GM06990 (cell line): Measurements from ENCODE around the gene ADAMTSL1.

Experiments
- DNase-seq: peaks from one replicate; pipeline ENCODE4 v3.0.0-alpha.2; 2011; ENCODE audit not compliant: insufficient read length; ENCODE audit errors: extremely low read depth
- H3K27me3 ChIP-seq: replicated peaks from 2 replicates; pipeline ENCODE4 v1.6.0; 2011; ENCODE audit warnings: low read length; ENCODE audit not compliant: control insufficient read depth, insufficient read depth
- H3K36me3 ChIP-seq: 2 replicates; pipeline ENCODE4 v1.5.1; 2011; ENCODE audit warnings: low read length; ENCODE audit not compliant: control insufficient read depth, insufficient read depth
- H3K4me3 ChIP-seq: replicated peaks from 2 replicates; pipeline ENCODE4 v1.5.1; 2011; ENCODE audit warnings: low read depth, mild to moderate bottlenecking, control low read depth, low read length
- CTCF ChIP-seq: IDR thresholded peaks from 2 replicates; pipeline ENCODE4 v1.5.1; 2011; ENCODE audit warnings: low read length, control low read depth, mild to moderate bottlenecking, inconsistent platforms; ENCODE audit not compliant: insufficient read depth, poor library complexity, severe bottlenecking

ADAMTSL1 gene

DNA sequence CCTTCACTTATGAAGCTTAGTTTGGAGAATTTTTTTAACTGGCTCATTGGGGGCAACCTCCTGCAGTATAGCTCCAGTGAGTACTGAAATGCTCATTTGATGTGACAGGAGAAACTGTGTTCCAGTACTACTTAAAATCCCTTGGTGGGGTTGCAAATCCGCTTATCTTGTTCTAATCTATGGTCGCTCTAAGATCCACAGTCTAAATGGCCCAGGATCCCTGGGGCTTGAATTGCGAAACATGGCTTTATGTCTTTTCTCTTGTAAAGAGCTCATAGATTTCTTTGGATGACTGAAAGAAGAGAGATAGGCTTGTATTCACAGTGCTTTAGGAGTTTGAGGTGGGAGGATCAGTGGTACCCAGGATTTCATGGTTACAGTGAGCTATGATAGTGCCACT is 52.7 kb downstream of the ADAMTSL1 start:
- no peaks in the 10 kb centered on the region for H3K27me3 ChIP-seq
- H3K4me3 ChIP-seq: no peak overlapping the region
- H3K36me3 ChIP-seq: no peaks in the 10 kb centered on the region
- no peak for TF ChIP-seq CTCF
- DNase-seq: no peak

GRCh38 chr9:18531136-18532065 is 57.4 kb downstream of the ADAMTSL1 start:
- Histone ChIP-seq H3K27me3 (no peaks in the 10 kb centered on the region), H3K36me3 (no peaks in the 10 kb centered on the region), H3K4me3 (no peak overlapping the region)
- DNase-seq: no peak
- no peak for TF ChIP-seq CTCF

- H3K4me3 ChIP-seq: no peak overlapping the region
- H3K36me3 ChIP-seq: no peaks in the 10 kb centered on the region
- TF ChIP-seq CTCF: no peak
- DNase-seq: no peak
- H3K27me3 ChIP-seq: no peaks in the 10 kb centered on the region
These were observed 60.7 kb downstream of the ADAMTSL1 start for GRCh38 chr9:18534611-18535010.

DNA sequence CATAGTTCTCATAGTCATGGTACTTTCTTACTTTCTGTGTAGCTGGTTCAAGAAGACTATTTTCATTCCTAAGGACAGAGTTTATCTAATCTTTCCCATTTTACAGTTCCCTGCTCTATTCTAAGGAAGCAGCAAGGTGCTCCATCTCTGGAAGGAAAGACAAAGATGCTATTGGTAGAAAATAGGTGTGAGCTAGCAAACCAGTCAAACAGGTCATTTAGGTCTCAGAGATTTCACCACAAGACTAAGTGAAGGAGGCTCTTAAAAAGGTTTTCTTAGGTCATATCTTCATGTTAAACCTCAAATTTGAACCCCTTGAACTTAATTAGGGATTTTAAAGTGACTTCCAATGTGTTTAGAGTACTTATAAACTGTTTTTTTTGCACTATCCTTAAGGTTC is 62.6 kb downstream of the ADAMTSL1 start:
- no peaks in the 10 kb centered on the region for H3K27me3 ChIP-seq
- no peak for DNase-seq
- TF ChIP-seq CTCF: no peak
- H3K4me3 ChIP-seq: no peak overlapping the region
- no peaks in the 10 kb centered on the region for H3K36me3 ChIP-seq

DNA sequence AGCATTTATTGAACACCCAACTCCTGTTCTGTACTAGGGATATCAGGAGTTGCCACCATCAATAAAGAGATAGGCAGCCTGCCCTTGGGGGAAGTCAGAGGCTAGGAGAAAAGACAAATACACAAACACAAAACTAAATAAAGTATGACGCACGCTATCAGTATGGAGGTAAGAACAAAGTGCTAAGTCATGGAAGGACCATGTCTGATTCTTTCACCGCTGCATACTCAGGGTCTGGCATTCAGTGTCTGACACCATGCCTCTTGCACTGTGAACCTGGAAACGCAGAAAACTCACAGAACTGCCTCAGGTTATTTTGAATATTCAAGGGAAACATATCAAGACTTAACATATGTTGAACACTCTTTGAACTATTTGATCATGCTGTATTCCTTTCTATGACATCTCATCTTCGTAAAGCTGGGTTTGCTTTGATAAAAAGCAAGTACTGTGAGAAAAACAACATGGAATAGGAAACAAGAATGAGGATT is 65.3 kb downstream of the ADAMTSL1 start:
- H3K36me3 ChIP-seq: no peaks in the 10 kb centered on the region
- no peak for DNase-seq
- H3K27me3 ChIP-seq: no peaks in the 10 kb centered on the region
- H3K4me3 ChIP-seq: no peak overlapping the region
- TF ChIP-seq CTCF: no peak
